Caco-2 (cell line): ENCODE data around the gene PRDM15. TPM values are rescaled to one million over a fixed set of nuclear protein-coding genes. Genes with fewer than 3 reads are reported as not detected.

Experiments used
- BruUV-seq: library from RNA; stranded (reverse); fragments of 400-500 nt; replicated peaks from 2 replicates; lab custom pipeline; 2021; lab: Mats Ljungman, UMichigan
- CTCF ChIA-PET: fragments of 300-600 bp; sonication (Branson Sonifier 250); formaldehyde crosslinking; loops from one replicate; lab custom pipeline; 2022; ENCODE audit warnings: antibody characterized with exemption; lab: Charles Lee
- POLR2A ChIA-PET: fragments of 300-600 bp; sonication (Branson Sonifier 250); formaldehyde crosslinking; loops from one replicate; lab custom pipeline; 2022; ENCODE audit warnings: antibody characterized with exemption; lab: Charles Lee
- DNase-seq, 2 experiments: peaks; one replicate each; pipeline versions ENCODE4 v3.0.0 to v3.0.0-alpha.2; 2020 to 2022
- H3K27me3 ChIP-seq: replicated peaks from 2 replicates; pipeline ENCODE4 v1.6.0; 2011; ENCODE audit warnings: low read length; ENCODE audit not compliant: control insufficient read depth, insufficient read depth
- H3K36me3 ChIP-seq: 2 replicates; pipeline ENCODE4 v1.5.1; 2011; ENCODE audit warnings: low read length; ENCODE audit not compliant: control insufficient read depth, insufficient read depth
- H3K4me1 ChIP-seq: fragments of 250-450 bp; sonication (Bioruptor Pico); 2 replicates; pipeline ENCODE4 v1.5.1; 2020; ENCODE audit warnings: mild to moderate bottlenecking
- H3K4me3 ChIP-seq: 2 replicates; pipeline ENCODE4 v1.5.1; 2011; ENCODE audit warnings: low read depth, mild to moderate bottlenecking, control low read depth, low read length
- H3K9me3 ChIP-seq: fragments of 250-450 bp; sonication (Bioruptor Pico); 2 replicates; pipeline ENCODE4 v1.5.1; 2020; ENCODE audit warnings: mild to moderate bottlenecking, moderate library complexity
- H3K27ac Mint-ChIP-seq: one replicate; pipeline ENCODE4 v1.8.0; 2022; ENCODE audit warnings: mixed read lengths; ENCODE audit not compliant: unreplicated experiment
- H3K27me3 Mint-ChIP-seq: one replicate; pipeline ENCODE4 v1.8.0; 2022; ENCODE audit warnings: mixed read lengths; ENCODE audit not compliant: insufficient read depth, unreplicated experiment
- H3K36me3 Mint-ChIP-seq: one replicate; pipeline ENCODE4 v1.8.0; 2022; ENCODE audit warnings: mild to moderate bottlenecking, mixed read lengths; ENCODE audit not compliant: insufficient read depth, unreplicated experiment
- H3K4me1 Mint-ChIP-seq: one replicate; pipeline ENCODE4 v1.8.0; 2022; ENCODE audit warnings: low read depth, mixed read lengths; ENCODE audit not compliant: unreplicated experiment
- H3K4me3 Mint-ChIP-seq: one replicate; pipeline ENCODE4 v1.8.0; 2022; ENCODE audit warnings: mild to moderate bottlenecking, moderate library complexity, mixed read lengths; ENCODE audit not compliant: unreplicated experiment
- H3K9me3 Mint-ChIP-seq: one replicate; pipeline ENCODE4 v1.8.0; 2022; ENCODE audit warnings: mixed read lengths; ENCODE audit not compliant: unreplicated experiment
- intact Hi-C: fragments of 100-400 bp; cut with micrococcal nuclease; formaldehyde crosslinking; loops from one replicate; pipeline ENCODE4 v1.10.0; 2022; ENCODE audit not compliant: unreplicated experiment
- total RNA-seq: library from RNA; stranded (reverse); gene quantifications from 2 replicates; pipeline ENCODE4 v1.2.3, GENCODE V29; 2022
- TF ChIP-seq, protein P1 (sequence below), 2 experiments: fragments of 200-600 bp in 1 of 2; IDR thresholded peaks; 1 replicate in 1 of 2; 2 replicates in 1 of 2; pipeline versions ENCODE4 v1.5.1 to v1.8.0; 2011 to 2022; ENCODE audit warnings: antibody characterized with exemption in 1 of 2, control low read depth in 1 of 2, inconsistent platforms in 1 of 2, low read depth in 1 of 2, low read length in 1 of 2, mild to moderate bottlenecking in 1 of 2, moderate library complexity in 1 of 2; ENCODE audit not compliant: insufficient read depth in 1 of 2, severe bottlenecking in 1 of 2, unreplicated experiment in 1 of 2

Gene PRDM15
- total RNA-seq, 1 experiment from 2014 or later = 5.6 TPM

DNA sequence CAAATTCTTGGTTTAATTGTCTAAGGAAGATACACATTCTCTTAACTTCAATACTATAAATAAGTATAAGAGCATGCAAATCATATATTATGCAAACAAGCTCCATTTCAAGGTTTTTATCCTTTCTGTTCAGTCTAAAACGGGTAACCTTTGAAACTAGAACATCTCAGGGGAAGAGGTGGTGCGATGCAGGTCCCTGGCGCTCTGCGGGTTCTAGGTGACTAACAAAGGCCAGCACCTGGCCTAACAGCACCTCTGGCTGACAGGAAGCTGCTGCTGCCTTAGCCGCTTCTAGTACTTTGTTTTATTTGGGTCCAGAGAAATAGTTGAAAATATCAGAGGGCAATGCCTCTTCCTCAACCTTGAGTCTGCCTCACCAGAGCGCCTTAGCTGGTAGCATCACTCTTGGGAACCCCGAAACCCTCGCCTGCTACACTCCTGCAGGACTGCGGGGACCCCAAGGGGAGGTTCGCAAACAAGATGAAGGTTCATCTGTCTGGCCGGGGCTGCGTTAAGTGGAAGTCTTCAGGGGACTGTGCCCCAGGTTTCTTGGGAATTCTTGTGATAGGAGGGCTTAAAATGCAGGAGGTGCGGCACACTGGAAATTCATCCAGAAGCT lies 45.5 kb downstream of the PRDM15 start:
- intact Hi-C loops = no loop called here
- no peak for DNase-seq
- Mint-ChIP-seq H3K27ac (no peak overlapping the region), H3K4me3 (no peak overlapping the region), H3K27me3 (no peaks in the 10 kb centered on the region), H3K4me1 (peaks cover 6% of the 10 kb centered on the region), H3K9me3 (no peaks in the 10 kb centered on the region), H3K36me3 (peaks cover 13% of the 10 kb centered on the region)
- H3K4me1 ChIP-seq = no peaks in the 10 kb centered on the region
- H3K27me3 ChIP-seq = no peaks in the 10 kb centered on the region
- no peak overlapping the region for H3K4me3 ChIP-seq
- TF ChIP-seq, protein P1, sequence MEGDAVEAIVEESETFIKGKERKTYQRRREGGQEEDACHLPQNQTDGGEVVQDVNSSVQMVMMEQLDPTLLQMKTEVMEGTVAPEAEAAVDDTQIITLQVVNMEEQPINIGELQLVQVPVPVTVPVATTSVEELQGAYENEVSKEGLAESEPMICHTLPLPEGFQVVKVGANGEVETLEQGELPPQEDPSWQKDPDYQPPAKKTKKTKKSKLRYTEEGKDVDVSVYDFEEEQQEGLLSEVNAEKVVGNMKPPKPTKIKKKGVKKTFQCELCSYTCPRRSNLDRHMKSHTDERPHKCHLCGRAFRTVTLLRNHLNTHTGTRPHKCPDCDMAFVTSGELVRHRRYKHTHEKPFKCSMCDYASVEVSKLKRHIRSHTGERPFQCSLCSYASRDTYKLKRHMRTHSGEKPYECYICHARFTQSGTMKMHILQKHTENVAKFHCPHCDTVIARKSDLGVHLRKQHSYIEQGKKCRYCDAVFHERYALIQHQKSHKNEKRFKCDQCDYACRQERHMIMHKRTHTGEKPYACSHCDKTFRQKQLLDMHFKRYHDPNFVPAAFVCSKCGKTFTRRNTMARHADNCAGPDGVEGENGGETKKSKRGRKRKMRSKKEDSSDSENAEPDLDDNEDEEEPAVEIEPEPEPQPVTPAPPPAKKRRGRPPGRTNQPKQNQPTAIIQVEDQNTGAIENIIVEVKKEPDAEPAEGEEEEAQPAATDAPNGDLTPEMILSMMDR (IDR thresholded peaks at IDR 0.05; ENCODE audit: insufficient read depth in 1 of 2, low read depth in 1 of 2, low read length in 1 of 2, severe bottlenecking in 1 of 2, unreplicated experiment in 1 of 2) = no peak
- ChIA-PET POLR2A (no interaction called here), CTCF (interaction anchor here (0.6 kb wide), 1 partner anchor 10 kb away, joined by 3 read pairs; no protein-coding TSS in a partner anchor)
- no TSS peak for BruUV-seq
- no peaks in the 10 kb centered on the region for H3K9me3 ChIP-seq
- H3K36me3 ChIP-seq = no peaks in the 10 kb centered on the region

- TF ChIP-seq, protein P1 (IDR thresholded peaks at IDR 0.05; ENCODE audit: insufficient read depth in 1 of 2, low read depth in 1 of 2, low read length in 1 of 2, severe bottlenecking in 1 of 2, unreplicated experiment in 1 of 2) = peak in 1 of 2 experiments; percentile 1
- no peaks in the 10 kb centered on the region for H3K9me3 Mint-ChIP-seq
- peaks cover 6% of the 10 kb centered on the region for H3K4me1 Mint-ChIP-seq
- peaks cover 13% of the 10 kb centered on the region for H3K36me3 Mint-ChIP-seq
- no peaks in the 10 kb centered on the region for H3K4me1 ChIP-seq
- H3K27ac Mint-ChIP-seq = no peak overlapping the region
- H3K4me3 ChIP-seq = no peak overlapping the region
- intact Hi-C loops = no loop called here
- no peak for DNase-seq
- no peaks in the 10 kb centered on the region for H3K27me3 Mint-ChIP-seq
- H3K4me3 Mint-ChIP-seq = no peak overlapping the region
- ChIA-PET CTCF (interaction anchor here (0.6 kb wide), 2 partner anchors 9 to 761 kb away, joined by 3 to 7 read pairs; no protein-coding TSS in a partner anchor), POLR2A (no interaction called here)
- no peaks in the 10 kb centered on the region for H3K9me3 ChIP-seq
- BruUV-seq = no TSS peak
- no peaks in the 10 kb centered on the region for H3K27me3 ChIP-seq
- H3K36me3 ChIP-seq = no peaks in the 10 kb centered on the region
Measured at GRCh38 chr21:41832596-41833496, 46.3 kb downstream of the PRDM15 start.

DNA sequence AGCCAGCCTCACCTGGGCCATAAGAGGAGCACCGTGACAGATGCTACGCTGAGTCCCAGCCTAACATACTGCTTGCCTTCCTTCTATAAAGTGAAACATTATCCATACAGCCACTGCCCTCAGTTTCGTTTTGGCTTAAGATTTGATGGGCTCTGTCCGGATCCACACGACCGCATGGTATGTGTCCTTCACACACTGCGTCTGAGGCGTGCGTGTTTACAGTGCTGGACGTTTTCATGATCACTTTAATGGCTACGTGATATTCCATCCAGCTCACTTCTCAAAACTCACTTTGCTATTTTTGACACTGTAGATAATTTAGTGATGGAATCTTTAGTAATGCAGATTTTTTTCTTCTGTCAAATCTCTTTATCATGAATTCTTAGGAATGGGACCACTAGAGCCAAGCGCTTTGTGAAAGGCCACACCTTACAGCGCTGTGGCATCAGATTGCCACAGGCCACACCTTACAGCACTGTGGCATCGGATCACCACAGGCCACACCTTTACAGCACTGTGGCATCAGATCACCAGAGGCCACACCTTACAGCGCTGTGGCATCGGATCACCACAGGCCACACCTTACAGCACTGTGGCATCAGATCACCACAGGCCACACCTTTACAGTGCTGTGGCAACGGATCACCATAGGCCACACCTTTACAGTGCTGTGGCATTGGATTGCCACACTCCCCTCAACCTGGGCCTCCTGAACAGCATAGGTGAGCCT lies 47.1 kb downstream of the PRDM15 start:
- DNase-seq = no peak
- TF ChIP-seq, protein P1 (IDR thresholded peaks at IDR 0.05; ENCODE audit: insufficient read depth in 1 of 2, low read depth in 1 of 2, low read length in 1 of 2, severe bottlenecking in 1 of 2, unreplicated experiment in 1 of 2) = no peak
- Histone ChIP-seq H3K9me3 (no peaks in the 10 kb centered on the region), H3K36me3 (no peaks in the 10 kb centered on the region), H3K4me3 (no peak overlapping the region), H3K27me3 (no peaks in the 10 kb centered on the region), H3K4me1 (no peaks in the 10 kb centered on the region)
- BruUV-seq = no TSS peak
- no peaks in the 10 kb centered on the region for H3K9me3 Mint-ChIP-seq
- H3K4me3 Mint-ChIP-seq = no peak overlapping the region
- H3K27ac Mint-ChIP-seq = no peak overlapping the region
- H3K36me3 Mint-ChIP-seq = peaks cover 13% of the 10 kb centered on the region
- no peaks in the 10 kb centered on the region for H3K27me3 Mint-ChIP-seq
- peaks cover 6% of the 10 kb centered on the region for H3K4me1 Mint-ChIP-seq
- intact Hi-C loops = no loop called here
- ChIA-PET POLR2A (no interaction called here), CTCF (interaction anchor here (0.6 kb wide), 1 partner anchor 762 kb away, joined by 7 read pairs; no protein-coding TSS in a partner anchor)
